Stomach smooth muscle (tissue), 2 donors: Measurements from ENCODE around the gene EEF2K.
"Not testable (repeated sequence)": the region's sequence is repeated elsewhere in the genome, so short reads cannot be mapped to it uniquely, and the experiment has no call there.

Experiments
- H3K27ac ChIP-seq: one replicate; pipeline ENCODE4 v1.7.0; 2013; ENCODE audit warnings: mild to moderate bottlenecking, low read length, inconsistent platforms
- H3K27me3 ChIP-seq, 2 donors: one replicate each; pipeline ENCODE4 v1.7.0; 2013; ENCODE audit warnings: low read length in 2 of 2; ENCODE audit not compliant: insufficient read depth in 2 of 2, control insufficient read depth in 1 of 2
- H3K36me3 ChIP-seq, 2 donors: one replicate each; pipeline ENCODE4 v1.7.0; 2013; ENCODE audit warnings: low read length in 2 of 2; ENCODE audit not compliant: control insufficient read depth in 2 of 2, insufficient read depth in 2 of 2
- H3K4me1 ChIP-seq: one replicate; pipeline ENCODE4 v1.7.0; 2013; ENCODE audit warnings: low read length; ENCODE audit not compliant: control insufficient read depth, insufficient read depth
- H3K4me3 ChIP-seq, 2 donors: one replicate each; pipeline ENCODE4 v1.7.0; 2013; ENCODE audit warnings: low read length in 2 of 2
- H3K9ac ChIP-seq, 2 donors: one replicate each; pipeline ENCODE4 v1.7.0; 2013; ENCODE audit warnings: low read length in 2 of 2, mild to moderate bottlenecking in 1 of 2
- H3K9me3 ChIP-seq, 2 donors: one replicate each; pipeline ENCODE4 v1.7.0; 2013; ENCODE audit warnings: low read length in 2 of 2; ENCODE audit not compliant: control insufficient read depth in 2 of 2
- donor health status: healthy.
- donor health status: Pancreatic carcinoma.

Gene EEF2K

GRCh38 chr16:22297114-22297870 is 91.2 kb downstream of the EEF2K start, which contains the start of gene POLR3E:
Gene POLR3E, plus strand, starts transcription at chr16:22297409. Its CDS starts 5,560 bp downstream, at chr16:22302969.
- Histone ChIP-seq H3K9ac (peak within 1 kb of the TSS; percentile 89 to 91), H3K9me3 (no peaks in the 10 kb centered on the region)

GRCh38 chr16:22297871-22298733 is 92.0 kb downstream of the EEF2K start:
- Histone ChIP-seq H3K36me3 (peaks cover 7 to 8% of the 10 kb centered on the region in 2 donors), H3K9ac (peak overlapping the region; percentile 89 to 91), H3K4me1 (peaks cover 19% of the 10 kb centered on the region), H3K27me3 (no peaks in the 10 kb centered on the region), H3K27ac (peak overlapping the region; percentile 93), H3K4me3 (peak overlapping the region; percentile 79 to 91), H3K9me3 (no peaks in the 10 kb centered on the region)

More at GRCh38 chr16:22297114-22297870, 91.2 kb downstream of the EEF2K start, which contains the start of gene POLR3E:
- Histone ChIP-seq H3K36me3 (peaks cover 3 to 4% of the 10 kb centered on the region in 2 donors), H3K27ac (peak within 1 kb of the TSS; percentile 93), H3K4me3 (peak within 1 kb of the TSS; percentile 79 to 91), H3K27me3 (no peaks in the 10 kb centered on the region), H3K4me1 (peaks cover 19% of the 10 kb centered on the region)

- peak overlapping the region; percentile 93 for H3K27ac ChIP-seq
Observed at GRCh38 chr16:22299036-22299435, 93.0 kb downstream of the EEF2K start.

GRCh38 chr16:22300427-22301071 is 94.5 kb downstream of the EEF2K start:
- Histone ChIP-seq H3K4me1 (peaks cover 19% of the 10 kb centered on the region), H3K9me3 (no peaks in the 10 kb centered on the region), H3K9ac (peak overlapping the region; percentile 39 to 58), H3K27ac (peak overlapping the region; percentile 37), H3K27me3 (no peaks in the 10 kb centered on the region), H3K4me3 (no peak overlapping the region), H3K36me3 (peaks cover 11 to 26% of the 10 kb centered on the region in 2 donors)

More at GRCh38 chr16:22299036-22299435, 93.0 kb downstream of the EEF2K start:
- peaks cover 19% of the 10 kb centered on the region for H3K4me1 ChIP-seq
- H3K9me3 ChIP-seq: no peaks in the 10 kb centered on the region
- H3K4me3 ChIP-seq: peak overlapping the region; percentile 79 to 91
- H3K36me3 ChIP-seq: peaks cover 8 to 13% of the 10 kb centered on the region in 2 donors
- peak overlapping the region in 1 of 2 donors; percentile 91 for H3K9ac ChIP-seq
- H3K27me3 ChIP-seq: no peaks in the 10 kb centered on the region

GRCh38 chr16:22301423-22301822 is 95.3 kb downstream of the EEF2K start:
- not testable (repeated sequence) for H3K9me3 ChIP-seq, H3K9ac ChIP-seq, H3K4me3 ChIP-seq, H3K27ac ChIP-seq, H3K27me3 ChIP-seq
- Histone ChIP-seq H3K36me3 (peaks cover 18 to 31% of the 10 kb centered on the region in 2 donors), H3K4me1 (peaks cover 18% of the 10 kb centered on the region)

- Histone ChIP-seq H3K9me3 (no peaks in the 10 kb centered on the region), H3K36me3 (peaks cover 28 to 43% of the 10 kb centered on the region in 2 donors), H3K4me1 (peaks cover 16% of the 10 kb centered on the region), H3K4me3 (no peak overlapping the region), H3K27ac (no peak overlapping the region), H3K27me3 (no peaks in the 10 kb centered on the region), H3K9ac (no peak overlapping the region)
Observed at GRCh38 chr16:22302776-22303363, 96.8 kb downstream of the EEF2K start.

GRCh38 chr16:22304411-22304810 is 98.3 kb downstream of the EEF2K start:
- no peak overlapping the region for H3K27ac ChIP-seq
- H3K36me3 ChIP-seq: peaks cover 36 to 55% of the 10 kb centered on the region in 2 donors
- no peaks in the 10 kb centered on the region for H3K9me3 ChIP-seq
- H3K4me3 ChIP-seq: no peak overlapping the region
- H3K27me3 ChIP-seq: no peaks in the 10 kb centered on the region
- no peak overlapping the region for H3K9ac ChIP-seq
- H3K4me1 ChIP-seq: peaks cover 13% of the 10 kb centered on the region

- no peak overlapping the region for H3K27ac ChIP-seq
- H3K36me3 ChIP-seq: peaks cover 47 to 64% of the 10 kb centered on the region in 2 donors
- H3K4me3 ChIP-seq: no peak overlapping the region
- H3K4me1 ChIP-seq: no peaks in the 10 kb centered on the region
- H3K9ac ChIP-seq: no peak overlapping the region
- no peaks in the 10 kb centered on the region for H3K9me3 ChIP-seq
- H3K27me3 ChIP-seq: no peaks in the 10 kb centered on the region
Observed at GRCh38 chr16:22306788-22307187, 100.7 kb downstream of the EEF2K start.

GRCh38 chr16:22307838-22308237 is 101.8 kb downstream of the EEF2K start:
- Histone ChIP-seq H3K4me1 (no peaks in the 10 kb centered on the region), H3K9ac (no peak overlapping the region), H3K36me3 (peaks cover 46 to 66% of the 10 kb centered on the region in 2 donors), H3K27me3 (no peaks in the 10 kb centered on the region), H3K9me3 (no peaks in the 10 kb centered on the region), H3K4me3 (no peak overlapping the region), H3K27ac (no peak overlapping the region)
